ENCODE results near the gene TH.

TH gene

DNA sequence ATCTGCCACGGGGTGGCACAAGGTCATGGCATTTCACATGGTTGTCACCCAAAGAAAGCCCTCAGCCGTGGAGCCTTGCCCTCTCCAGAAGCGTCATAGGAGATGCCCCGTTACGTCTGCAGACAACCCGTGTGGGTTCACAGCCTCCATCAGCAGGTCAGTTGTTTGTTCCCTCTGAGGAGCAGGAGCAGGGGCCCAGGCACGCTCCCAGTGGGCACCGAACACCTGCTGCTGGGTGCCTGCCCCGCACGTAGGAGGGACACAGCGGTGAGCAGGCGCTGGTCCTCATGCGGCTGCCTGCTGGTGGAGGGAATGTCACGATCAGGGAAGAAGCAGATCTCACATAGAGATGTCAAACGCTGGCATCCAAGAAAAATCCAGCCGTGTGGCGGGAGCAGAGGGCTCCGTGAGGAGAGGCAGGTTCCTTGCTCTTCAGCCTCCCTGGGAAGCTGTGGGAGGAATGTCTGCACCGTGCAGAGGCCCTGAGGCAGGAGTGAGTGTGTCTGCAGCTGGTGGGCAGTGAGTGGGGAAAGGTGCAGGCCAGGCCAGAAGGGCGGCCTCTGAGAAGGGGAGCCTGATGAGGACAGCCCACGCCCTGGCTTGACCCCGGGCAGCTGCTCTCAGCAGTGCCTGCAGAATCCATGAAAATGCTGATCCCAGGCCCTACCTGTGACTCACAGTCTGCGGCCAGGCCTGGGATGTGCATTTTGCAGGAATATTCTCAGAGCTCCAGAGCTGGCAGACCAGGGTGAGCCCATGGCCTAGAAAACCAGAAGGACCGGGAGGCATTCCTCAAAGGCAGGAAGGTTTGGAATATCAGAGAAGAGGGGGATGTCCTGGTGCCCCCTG, 36.4 kb upstream of the TH start:
- TF ChIP-seq, protein P1, sequence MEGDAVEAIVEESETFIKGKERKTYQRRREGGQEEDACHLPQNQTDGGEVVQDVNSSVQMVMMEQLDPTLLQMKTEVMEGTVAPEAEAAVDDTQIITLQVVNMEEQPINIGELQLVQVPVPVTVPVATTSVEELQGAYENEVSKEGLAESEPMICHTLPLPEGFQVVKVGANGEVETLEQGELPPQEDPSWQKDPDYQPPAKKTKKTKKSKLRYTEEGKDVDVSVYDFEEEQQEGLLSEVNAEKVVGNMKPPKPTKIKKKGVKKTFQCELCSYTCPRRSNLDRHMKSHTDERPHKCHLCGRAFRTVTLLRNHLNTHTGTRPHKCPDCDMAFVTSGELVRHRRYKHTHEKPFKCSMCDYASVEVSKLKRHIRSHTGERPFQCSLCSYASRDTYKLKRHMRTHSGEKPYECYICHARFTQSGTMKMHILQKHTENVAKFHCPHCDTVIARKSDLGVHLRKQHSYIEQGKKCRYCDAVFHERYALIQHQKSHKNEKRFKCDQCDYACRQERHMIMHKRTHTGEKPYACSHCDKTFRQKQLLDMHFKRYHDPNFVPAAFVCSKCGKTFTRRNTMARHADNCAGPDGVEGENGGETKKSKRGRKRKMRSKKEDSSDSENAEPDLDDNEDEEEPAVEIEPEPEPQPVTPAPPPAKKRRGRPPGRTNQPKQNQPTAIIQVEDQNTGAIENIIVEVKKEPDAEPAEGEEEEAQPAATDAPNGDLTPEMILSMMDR (IDR thresholded peaks at IDR 0.05; ENCODE audit: extremely low read depth, missing control alignments): no peak
- no peak for DNase-seq (ENCODE audit: low spot score)

DNA sequence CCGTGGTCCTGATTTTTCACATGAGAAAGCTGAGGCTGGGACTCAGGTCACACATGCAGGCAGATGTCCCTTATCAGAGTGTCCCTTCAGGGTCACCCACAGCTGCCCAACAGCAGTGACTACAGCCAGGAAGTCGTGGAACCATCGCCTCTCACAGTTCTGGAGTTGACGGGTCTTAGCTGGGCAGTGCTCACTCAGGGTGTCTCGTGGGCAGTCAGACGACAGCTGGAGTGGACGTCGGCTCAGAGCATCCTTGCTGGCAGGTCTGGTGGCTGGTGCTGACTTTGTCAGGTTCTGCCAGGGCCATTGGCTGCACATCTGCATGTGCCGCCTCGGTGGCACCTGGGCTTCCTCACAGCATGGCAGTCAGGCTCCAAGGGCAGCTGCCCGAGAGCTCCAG, 35.6 kb upstream of the TH start:
- TF ChIP-seq, protein P1 (IDR thresholded peaks at IDR 0.05; ENCODE audit: extremely low read depth, missing control alignments): no peak
- DNase-seq (ENCODE audit: low spot score): no peak

DNA sequence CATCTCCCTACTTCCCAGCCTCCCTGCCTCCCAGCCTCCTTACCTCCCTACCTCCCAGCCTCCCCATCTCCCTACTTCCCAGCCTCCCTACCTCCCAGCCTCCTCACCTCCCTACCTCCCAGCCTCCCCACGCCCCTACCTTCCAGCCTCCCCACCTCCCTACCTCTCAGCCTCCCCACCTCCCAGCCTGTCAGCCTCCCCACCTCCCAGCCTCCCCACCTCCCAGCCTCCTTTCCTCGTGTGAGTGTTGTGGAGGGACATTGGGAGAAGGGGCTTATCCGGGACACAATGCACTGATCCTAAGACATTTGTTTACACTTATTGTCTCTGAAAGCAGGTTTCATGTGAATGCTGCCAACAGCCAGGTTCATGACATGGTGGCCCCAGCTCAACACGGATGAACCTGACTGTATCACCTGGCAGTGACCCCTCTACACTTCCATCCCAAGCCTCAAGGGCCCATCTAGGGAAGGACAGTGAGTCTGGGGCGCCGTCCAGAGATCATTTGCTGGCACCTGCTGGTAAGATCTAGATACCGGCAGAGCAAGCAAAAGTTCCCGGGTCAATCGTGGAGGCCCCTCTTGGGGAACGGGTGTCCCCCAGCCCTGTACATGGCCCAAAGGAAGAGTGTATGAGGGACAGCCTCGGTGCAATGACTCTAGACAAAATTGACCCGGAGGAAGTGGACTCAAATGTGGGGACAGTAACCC, 34.5 kb upstream of the TH start:
- DNase-seq (ENCODE audit: low spot score): no peak
- TF ChIP-seq, protein P1 (IDR thresholded peaks at IDR 0.05; ENCODE audit: extremely low read depth, missing control alignments): no peak

DNA sequence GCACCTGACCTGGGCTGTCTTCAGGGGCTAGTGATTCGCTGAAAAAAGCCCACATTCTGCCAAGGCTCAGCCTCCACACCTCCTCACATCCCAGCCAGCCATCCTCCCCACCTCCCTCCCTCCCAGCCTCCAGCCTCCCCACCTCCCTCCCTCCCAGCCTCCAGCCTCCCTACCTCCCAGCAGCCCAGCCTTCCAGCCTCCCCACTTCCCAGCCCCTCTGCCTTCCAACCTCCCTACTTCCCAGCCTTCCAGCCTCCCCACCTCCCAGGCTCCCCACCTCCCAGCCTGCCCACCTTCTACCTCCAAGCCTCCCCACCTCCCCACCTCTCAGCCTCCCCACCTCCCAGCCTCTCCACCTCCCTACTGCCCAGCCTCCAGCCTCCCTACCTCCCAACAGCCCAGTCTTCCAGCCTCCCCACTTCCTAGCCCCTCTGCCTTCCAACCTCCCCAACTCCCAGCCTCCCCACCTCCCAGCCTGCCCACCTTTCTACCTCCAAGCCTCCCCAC, 33.7 kb upstream of the TH start:
- TF ChIP-seq, protein P1 (IDR thresholded peaks at IDR 0.05; ENCODE audit: extremely low read depth, missing control alignments): no peak
- no peak for DNase-seq (ENCODE audit: low spot score)

DNA sequence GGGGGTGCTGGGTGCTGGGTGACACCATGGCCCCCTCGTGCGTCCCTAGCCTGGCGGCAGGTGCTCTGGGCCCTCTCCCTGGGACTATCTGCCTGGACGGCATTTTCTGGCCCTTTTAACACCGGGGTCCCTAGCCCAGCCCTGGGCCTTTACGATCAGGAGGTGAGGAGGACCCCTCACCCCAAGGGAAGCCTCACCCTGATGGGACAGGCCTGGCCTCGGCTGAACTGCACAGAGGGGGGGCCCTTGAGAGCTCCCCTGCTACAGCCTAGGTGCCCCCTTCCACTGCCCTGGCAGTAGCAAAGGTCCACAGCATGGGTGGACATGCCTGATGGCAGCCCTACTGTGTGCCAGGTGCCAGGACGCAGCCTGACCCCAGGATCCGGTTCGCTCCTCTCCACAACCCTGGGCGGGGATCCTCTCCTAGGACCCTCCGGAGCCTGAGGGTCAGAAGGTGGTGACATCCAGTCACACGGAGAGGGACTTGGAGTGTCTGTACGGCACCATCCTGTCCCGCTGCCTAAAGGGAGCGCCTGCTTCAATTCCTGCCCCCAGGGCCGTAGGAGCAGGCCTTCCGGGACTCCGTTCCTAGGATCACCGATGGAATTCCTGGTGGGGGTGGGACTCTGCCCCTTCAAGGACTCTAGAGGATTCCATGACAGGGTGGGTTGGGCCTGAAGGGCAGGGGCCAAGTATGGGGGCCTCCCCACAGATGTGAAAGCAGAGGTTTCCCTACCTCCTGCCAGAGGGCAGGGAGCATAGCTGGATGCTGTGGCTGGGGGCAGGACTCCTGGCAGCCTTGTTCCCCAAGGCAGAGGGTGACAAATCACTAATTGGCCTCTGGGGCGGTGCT, 33.0 kb upstream of the TH start:
- TF ChIP-seq, protein P1 (IDR thresholded peaks at IDR 0.05; ENCODE audit: extremely low read depth, missing control alignments): no peak
- DNase-seq (ENCODE audit: low spot score): no peak

DNA sequence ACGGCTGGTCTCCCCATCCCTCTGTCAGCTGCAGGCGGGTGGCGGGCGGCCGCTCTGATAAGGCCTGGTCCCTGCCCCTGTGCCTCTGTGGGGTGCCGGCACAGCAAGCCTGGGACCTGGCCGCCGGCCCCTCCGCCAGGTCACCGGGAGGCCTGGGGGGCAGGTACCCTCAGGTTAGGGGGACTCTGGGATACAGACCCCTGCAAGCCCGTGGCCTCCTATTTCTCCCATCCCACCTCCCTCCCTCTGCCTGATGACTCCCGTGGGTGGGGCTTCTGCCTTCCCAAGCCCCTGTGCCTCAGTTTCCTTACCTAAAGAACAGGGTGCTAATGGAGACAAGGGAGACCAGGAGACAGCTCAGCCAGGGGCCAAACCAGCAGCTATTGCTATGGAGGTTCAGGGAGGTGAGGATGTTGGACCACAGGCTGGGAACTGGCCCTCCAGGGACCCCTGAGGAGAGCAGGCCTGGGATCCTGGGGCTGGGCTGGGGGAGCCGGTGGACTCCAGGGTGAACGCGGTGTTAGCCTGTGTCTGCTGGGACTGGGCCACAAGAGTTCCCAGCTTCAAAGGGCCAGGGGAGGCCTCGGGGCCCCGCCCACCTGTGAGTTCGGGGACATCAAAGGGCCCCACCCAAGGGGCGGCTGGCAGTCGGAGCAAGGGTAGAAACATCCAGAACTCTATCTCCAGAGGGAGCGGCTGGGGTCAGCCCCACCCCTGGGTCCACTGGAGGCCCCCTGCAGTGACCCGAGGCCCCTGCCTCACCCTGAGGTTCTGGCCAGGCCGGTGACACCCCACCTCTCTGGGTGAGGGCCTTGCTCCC, 32.0 kb upstream of the TH start:
- no peak for DNase-seq (ENCODE audit: low spot score)
- TF ChIP-seq, protein P1 (IDR thresholded peaks at IDR 0.05; ENCODE audit: extremely low read depth, missing control alignments): no peak
